GM13977 (cell line): ENCODE measurements around the gene PRICKLE1.

Experiments
- DNase-seq: peaks from one replicate; pipeline ENCODE4 v3.0.0; 2012; ENCODE audit warnings: low spot score
- CTCF ChIP-seq: IDR thresholded peaks from 2 replicates; pipeline ENCODE4 v1.5.1; 2012; ENCODE audit warnings: mild to moderate bottlenecking, control low read depth; ENCODE audit not compliant: insufficient read depth; ENCODE audit errors: extremely low read depth, missing control alignments
- in situ Hi-C: fragments of 300-500 bp; cut with MboI; formaldehyde crosslinking; loops from one replicate; pipeline ENCODE4 v1.12.0; 2022; ENCODE audit warnings: low sequenced_read_pairs, low pct_unique_long_range_greater_than_20kb, mixed read lengths, inconsistent platforms; ENCODE audit not compliant: unreplicated experiment

PRICKLE1 gene

DNA sequence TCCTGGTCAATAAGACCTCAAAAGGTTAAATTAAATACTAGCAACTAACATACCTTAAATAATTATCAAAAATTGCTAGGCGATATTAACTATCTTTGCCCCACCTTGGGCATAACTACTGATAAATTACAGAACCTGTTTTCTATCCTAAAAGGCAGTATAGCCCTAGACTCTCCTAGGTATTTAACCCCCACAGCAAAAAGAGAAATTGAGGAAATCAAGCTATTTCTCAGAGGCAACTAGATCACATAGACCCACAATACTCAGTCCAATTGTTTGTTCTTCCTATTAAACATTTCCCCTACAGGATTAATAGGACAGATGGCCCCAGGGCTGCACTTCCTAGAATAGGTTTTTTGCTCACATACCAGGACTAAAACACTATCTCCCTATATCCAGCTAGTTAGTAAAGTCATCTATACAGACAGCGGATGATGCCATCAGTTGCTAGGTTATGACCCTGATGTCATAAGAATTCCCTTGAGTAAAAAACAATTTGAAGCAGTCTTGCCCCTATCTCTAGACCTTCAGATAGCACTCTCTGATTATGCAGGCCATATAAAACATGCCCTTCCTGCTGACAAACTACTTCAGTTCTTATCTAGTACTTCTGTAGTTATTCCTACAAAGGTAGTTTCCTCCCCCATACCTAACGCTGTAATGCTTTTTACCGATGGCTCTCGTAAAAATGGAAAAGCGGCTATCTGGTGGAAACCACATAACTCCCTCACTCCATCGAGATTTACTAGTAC is 145.2 kb downstream of the PRICKLE1 start:
- in situ Hi-C loops = no loop called here
- DNase-seq = no peak
- TF ChIP-seq CTCF = no peak

GRCh38 chr12:42442888-42443287 is 146.7 kb downstream of the PRICKLE1 start:
- DNase-seq = no peak
- in situ Hi-C loops = no loop called here
- no peak for TF ChIP-seq CTCF

DNA sequence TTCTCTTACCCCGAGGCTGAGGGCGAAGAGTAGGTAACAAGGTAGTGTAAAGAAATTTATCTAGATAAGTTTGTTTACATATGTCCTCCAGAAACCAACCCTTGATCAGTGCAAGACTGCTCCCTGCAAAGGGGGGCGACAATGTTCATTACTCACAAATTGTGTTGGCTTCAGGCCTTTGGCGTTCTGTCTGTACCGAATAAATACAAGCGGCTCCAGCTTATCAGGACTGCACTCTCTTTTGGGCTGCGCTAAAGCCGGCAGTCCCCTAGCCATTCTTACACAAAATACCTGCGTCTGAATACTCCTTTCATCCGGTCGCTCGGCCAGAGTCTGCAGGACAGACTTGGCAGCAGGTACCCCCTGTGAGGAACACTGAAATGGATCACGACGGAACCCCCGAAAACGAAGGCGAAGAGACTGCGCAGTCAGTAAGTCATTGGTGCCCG is 147.2 kb downstream of the PRICKLE1 start:
- in situ Hi-C loops = no loop called here
- no peak for DNase-seq
- no peak for TF ChIP-seq CTCF

GRCh38 chr12:42440608-42441007 is 148.9 kb downstream of the PRICKLE1 start:
- no peak for TF ChIP-seq CTCF
- in situ Hi-C loops = no loop called here
- DNase-seq = no peak

DNA sequence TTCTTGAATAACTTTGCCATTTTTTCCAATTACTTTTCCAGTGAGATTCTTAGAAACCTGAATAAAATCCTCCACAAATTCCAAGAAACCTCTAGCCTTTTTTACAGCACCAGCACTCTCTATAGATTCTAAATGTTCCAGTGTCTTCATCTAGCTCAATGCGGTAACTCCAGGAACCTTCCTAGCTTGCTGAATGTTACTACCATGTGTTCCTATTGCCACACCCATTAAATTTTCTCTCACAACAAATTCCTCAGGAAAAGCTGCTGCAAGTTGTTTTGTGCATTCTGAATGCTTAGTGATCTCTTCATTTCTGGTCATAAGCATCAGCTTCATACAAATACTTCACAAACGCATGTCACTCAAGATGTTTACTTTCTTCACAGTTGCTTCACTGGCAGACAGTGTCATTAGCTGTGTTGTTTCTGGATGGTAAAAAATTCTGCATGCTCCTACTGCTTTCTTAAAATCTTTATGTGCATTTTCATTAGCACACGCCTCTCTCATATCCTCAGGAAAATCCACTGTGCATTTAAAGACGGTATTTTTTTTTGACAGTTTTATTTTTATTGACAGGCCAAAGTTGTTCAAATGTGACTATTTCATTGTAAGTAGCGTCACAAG is 156.9 kb downstream of the PRICKLE1 start:
- DNase-seq = no peak
- in situ Hi-C loops = no loop called here
- no peak for TF ChIP-seq CTCF

DNA sequence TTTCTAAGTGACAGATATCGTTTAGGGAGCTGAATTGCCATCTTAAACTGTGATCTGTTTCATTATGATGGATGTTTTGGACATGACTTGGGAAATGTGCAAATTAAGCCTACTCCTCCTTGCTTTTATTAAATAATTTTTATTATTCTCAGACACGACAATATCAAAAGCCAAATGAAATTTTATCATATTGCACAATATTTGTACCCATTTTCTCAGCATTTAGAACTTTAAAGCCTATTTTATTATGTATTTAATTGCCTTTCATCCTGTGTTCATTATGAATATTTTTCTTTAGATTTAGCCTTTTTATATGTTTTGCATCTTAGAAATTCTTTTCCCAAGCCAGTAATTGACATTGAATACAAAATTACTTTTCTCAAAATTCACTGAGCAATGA is 160.7 kb downstream of the PRICKLE1 start:
- in situ Hi-C loops = no loop called here
- DNase-seq = no peak
- TF ChIP-seq CTCF = no peak
